WTC11 (cell line): ENCODE data around the gene SLC7A7.
"Not testable (repeated sequence)": the region's sequence is repeated elsewhere in the genome, so short reads cannot be mapped to it uniquely, and the experiment has no call there.

Source experiments
- ATF3 ChIP-seq: sonication (generic); formaldehyde crosslinking; conservative IDR thresholded peaks from 2 replicates; pipeline ENCODE4 v1.8.1; 2022; ENCODE audit warnings: mild to moderate bottlenecking, missing genetic modification reagents
- CREB1 ChIP-seq: sonication (generic); formaldehyde crosslinking; IDR thresholded peaks from 2 replicates; pipeline ENCODE4 v1.8.0; 2023; ENCODE audit warnings: mild to moderate bottlenecking, missing genetic modification reagents
- CTCF ChIP-seq: fragments of 200-600 bp; IDR thresholded peaks from 2 replicates; pipeline ENCODE4 v1.8.0; 2022; ENCODE audit warnings: antibody characterized with exemption
- MAX ChIP-seq: sonication (generic); formaldehyde crosslinking; IDR thresholded peaks from 2 replicates; pipeline ENCODE4 v1.8.0; 2022; ENCODE audit warnings: mild to moderate bottlenecking, missing genetic modification reagents
- NR1H2 ChIP-seq: sonication (generic); formaldehyde crosslinking; IDR thresholded peaks from 2 replicates; pipeline ENCODE4 v1.9.0; 2021; ENCODE audit warnings: mild to moderate bottlenecking, moderate library complexity, missing genetic modification reagents
- STAT6 ChIP-seq: sonication (generic); formaldehyde crosslinking; conservative IDR thresholded peaks from 2 replicates; pipeline ENCODE4 v1.8.1; 2023; ENCODE audit warnings: mild to moderate bottlenecking, low read depth, missing genetic modification reagents, moderate library complexity
- ZNF263 ChIP-seq: sonication (generic); formaldehyde crosslinking; IDR thresholded peaks from 2 replicates; pipeline ENCODE4 v1.8.1; 2022; ENCODE audit warnings: low read depth, mild to moderate bottlenecking, moderate library complexity, missing genetic modification reagents
- ZNF396 ChIP-seq: fragments of 250-450 bp; sonication (Bioruptor Pico); IDR thresholded peaks from 2 replicates; pipeline ENCODE4 v1.8.0; 2021; ENCODE audit warnings: mild to moderate bottlenecking, moderate library complexity, borderline replicate concordance
- TF ChIP-seq, protein P1 (sequence below): sonication (generic); formaldehyde crosslinking; IDR thresholded peaks from 2 replicates; pipeline ENCODE4 v1.8.1; 2023; ENCODE audit warnings: mild to moderate bottlenecking, missing genetic modification reagents, moderate library complexity
- TF ChIP-seq, protein P2 (sequence below): sonication (generic); formaldehyde crosslinking; IDR thresholded peaks from 2 replicates; pipeline ENCODE4 v1.8.0; 2023; ENCODE audit warnings: missing genetic modification reagents
- TF ChIP-seq, protein P3 (sequence below): sonication (generic); formaldehyde crosslinking; IDR thresholded peaks from 2 replicates; pipeline ENCODE4 v1.8.1; 2022; ENCODE audit warnings: mild to moderate bottlenecking, missing genetic modification reagents, moderate library complexity, borderline replicate concordance
- TF ChIP-seq, protein P4 (sequence below): sonication (generic); formaldehyde crosslinking; IDR thresholded peaks from 2 replicates; pipeline ENCODE4 v1.8.1; 2023; ENCODE audit warnings: mild to moderate bottlenecking, missing genetic modification reagents
- TF ChIP-seq, protein P5 (sequence below): sonication (generic); formaldehyde crosslinking; IDR thresholded peaks from 2 replicates; pipeline ENCODE4 v1.8.0; 2022; ENCODE audit warnings: missing genetic modification reagents

DNA sequence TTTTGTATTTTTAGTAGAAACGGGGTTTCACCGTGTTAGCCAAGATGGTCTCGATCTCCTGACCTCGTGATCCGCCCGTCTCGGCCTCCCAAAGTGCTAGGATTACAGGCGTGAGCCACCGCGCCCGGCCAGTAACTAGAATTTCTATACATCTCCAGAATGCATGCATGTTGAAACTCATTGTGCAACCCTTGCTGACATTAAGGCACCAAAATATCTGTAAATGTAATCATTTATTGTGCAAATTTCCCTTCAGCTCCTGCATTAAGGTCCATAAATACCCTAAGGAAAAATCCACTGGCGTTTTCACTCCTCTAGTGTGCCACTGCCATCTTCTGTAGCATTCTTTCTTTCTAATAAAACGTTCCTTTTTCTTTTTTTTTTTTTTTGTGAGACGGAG is 78.9 kb downstream of the SLC7A7 start:
- TF ChIP-seq, protein P1, sequence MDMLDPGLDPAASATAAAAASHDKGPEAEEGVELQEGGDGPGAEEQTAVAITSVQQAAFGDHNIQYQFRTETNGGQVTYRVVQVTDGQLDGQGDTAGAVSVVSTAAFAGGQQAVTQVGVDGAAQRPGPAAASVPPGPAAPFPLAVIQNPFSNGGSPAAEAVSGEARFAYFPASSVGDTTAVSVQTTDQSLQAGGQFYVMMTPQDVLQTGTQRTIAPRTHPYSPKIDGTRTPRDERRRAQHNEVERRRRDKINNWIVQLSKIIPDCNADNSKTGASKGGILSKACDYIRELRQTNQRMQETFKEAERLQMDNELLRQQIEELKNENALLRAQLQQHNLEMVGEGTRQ, result not testable (repeated sequence)
- not testable (repeated sequence) for TF ChIP-seq CTCF; STAT6 (CRISPR knock-in tag); MAX; ZNF263 (CRISPR knock-in tag); ZNF396; CREB1 (CRISPR knock-in tag); NR1H2 (CRISPR knock-in tag); ATF3 (CRISPR knock-in tag)
- TF ChIP-seq, protein P2, sequence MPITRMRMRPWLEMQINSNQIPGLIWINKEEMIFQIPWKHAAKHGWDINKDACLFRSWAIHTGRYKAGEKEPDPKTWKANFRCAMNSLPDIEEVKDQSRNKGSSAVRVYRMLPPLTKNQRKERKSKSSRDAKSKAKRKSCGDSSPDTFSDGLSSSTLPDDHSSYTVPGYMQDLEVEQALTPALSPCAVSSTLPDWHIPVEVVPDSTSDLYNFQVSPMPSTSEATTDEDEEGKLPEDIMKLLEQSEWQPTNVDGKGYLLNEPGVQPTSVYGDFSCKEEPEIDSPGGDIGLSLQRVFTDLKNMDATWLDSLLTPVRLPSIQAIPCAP (CRISPR knock-in tag), result not testable (repeated sequence)
- TF ChIP-seq, protein P3, sequence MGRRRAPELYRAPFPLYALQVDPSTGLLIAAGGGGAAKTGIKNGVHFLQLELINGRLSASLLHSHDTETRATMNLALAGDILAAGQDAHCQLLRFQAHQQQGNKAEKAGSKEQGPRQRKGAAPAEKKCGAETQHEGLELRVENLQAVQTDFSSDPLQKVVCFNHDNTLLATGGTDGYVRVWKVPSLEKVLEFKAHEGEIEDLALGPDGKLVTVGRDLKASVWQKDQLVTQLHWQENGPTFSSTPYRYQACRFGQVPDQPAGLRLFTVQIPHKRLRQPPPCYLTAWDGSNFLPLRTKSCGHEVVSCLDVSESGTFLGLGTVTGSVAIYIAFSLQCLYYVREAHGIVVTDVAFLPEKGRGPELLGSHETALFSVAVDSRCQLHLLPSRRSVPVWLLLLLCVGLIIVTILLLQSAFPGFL (CRISPR knock-in tag), result not testable (repeated sequence)
- TF ChIP-seq, protein P4, sequence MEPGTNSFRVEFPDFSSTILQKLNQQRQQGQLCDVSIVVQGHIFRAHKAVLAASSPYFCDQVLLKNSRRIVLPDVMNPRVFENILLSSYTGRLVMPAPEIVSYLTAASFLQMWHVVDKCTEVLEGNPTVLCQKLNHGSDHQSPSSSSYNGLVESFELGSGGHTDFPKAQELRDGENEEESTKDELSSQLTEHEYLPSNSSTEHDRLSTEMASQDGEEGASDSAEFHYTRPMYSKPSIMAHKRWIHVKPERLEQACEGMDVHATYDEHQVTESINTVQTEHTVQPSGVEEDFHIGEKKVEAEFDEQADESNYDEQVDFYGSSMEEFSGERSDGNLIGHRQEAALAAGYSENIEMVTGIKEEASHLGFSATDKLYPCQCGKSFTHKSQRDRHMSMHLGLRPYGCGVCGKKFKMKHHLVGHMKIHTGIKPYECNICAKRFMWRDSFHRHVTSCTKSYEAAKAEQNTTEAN (CRISPR knock-in tag), result not testable (repeated sequence)
- TF ChIP-seq, protein P5, sequence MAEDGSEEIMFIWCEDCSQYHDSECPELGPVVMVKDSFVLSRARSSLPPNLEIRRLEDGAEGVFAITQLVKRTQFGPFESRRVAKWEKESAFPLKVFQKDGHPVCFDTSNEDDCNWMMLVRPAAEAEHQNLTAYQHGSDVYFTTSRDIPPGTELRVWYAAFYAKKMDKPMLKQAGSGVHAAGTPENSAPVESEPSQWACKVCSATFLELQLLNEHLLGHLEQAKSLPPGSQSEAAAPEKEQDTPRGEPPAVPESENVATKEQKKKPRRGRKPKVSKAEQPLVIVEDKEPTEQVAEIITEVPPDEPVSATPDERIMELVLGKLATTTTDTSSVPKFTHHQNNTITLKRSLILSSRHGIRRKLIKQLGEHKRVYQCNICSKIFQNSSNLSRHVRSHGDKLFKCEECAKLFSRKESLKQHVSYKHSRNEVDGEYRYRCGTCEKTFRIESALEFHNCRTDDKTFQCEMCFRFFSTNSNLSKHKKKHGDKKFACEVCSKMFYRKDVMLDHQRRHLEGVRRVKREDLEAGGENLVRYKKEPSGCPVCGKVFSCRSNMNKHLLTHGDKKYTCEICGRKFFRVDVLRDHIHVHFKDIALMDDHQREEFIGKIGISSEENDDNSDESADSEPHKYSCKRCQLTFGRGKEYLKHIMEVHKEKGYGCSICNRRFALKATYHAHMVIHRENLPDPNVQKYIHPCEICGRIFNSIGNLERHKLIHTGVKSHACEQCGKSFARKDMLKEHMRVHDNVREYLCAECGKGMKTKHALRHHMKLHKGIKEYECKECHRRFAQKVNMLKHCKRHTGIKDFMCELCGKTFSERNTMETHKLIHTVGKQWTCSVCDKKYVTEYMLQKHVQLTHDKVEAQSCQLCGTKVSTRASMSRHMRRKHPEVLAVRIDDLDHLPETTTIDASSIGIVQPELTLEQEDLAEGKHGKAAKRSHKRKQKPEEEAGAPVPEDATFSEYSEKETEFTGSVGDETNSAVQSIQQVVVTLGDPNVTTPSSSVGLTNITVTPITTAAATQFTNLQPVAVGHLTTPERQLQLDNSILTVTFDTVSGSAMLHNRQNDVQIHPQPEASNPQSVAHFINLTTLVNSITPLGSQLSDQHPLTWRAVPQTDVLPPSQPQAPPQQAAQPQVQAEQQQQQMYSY (CRISPR knock-in tag), result not testable (repeated sequence)
